Neural progenitor cell (in vitro differentiated cells): ENCODE data around the gene CD276.

ENCODE experiments used
- CTCF ChIP-seq: fragments of 200-600 bp; sonication (generic); IDR thresholded peaks from 2 replicates; pipeline ENCODE4 v1.5.1; 2017; ENCODE audit warnings: antibody characterized with exemption, mild to moderate bottlenecking
- EZH2 ChIP-seq: fragments of 200-600 bp; sonication (generic); IDR thresholded peaks from 2 replicates; pipeline ENCODE4 v1.6.1; 2017; ENCODE audit warnings: antibody characterized with exemption, mild to moderate bottlenecking, moderate library complexity

DNA sequence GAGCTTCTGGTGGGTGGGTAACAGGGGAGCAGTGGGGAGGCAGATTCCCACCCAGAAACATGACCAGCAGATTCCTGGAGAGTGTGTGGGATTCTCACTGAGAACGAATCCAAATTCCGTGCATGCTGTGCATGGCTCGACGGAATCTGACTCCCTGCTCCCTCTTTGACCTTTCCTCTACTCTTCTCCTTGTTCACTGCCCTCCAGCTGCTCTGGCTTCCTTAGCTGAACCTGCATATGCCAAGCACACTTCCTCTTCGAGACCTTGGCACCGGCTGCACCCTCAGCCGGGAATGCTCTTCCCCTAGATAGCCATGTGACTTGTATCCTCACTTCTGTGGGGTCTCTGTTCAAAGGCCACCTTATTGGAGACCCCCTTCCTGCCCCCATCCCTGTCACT, 62.7 kb downstream of the CD276 start:
- TF ChIP-seq CTCF (no peak), EZH2 (no peak)
